RWPE2 (cell line): ENCODE results near the gene CFAP74.
A peak's percentile ranks its signal among the peaks of the same experiment; 100 is the strongest.

Source experiments
- ATAC-seq: fragments of 200-7000 bp; cut with Tn5 transposase; 3 replicates; pipeline ENCODE4 v1.9.1; 2021; ENCODE audit warnings: low read depth
- DNase-seq: peaks from one replicate; pipeline ENCODE4 v3.0.0-alpha.2; 2020; ENCODE audit warnings: low spot score
- H3K27ac ChIP-seq: fragments of 450-650 bp; 2 replicates; pipeline ENCODE4 v1.5.1; 2017; ENCODE audit warnings: mild to moderate bottlenecking; ENCODE audit not compliant: poor library complexity, severe bottlenecking
- H3K27me3 ChIP-seq: fragments of 250-450 bp; sonication (Bioruptor Pico); 2 replicates; pipeline ENCODE4 v1.5.1; 2021; ENCODE audit warnings: mild to moderate bottlenecking, moderate library complexity; ENCODE audit not compliant: insufficient read depth, poor library complexity, severe bottlenecking
- H3K36me3 ChIP-seq: fragments of 250-450 bp; sonication (Bioruptor Pico); 2 replicates; pipeline ENCODE4 v1.5.1; 2020; ENCODE audit warnings: low read depth, mild to moderate bottlenecking, moderate library complexity
- H3K4me1 ChIP-seq: fragments of 250-450 bp; sonication (Bioruptor Pico); 2 replicates; pipeline ENCODE4 v1.5.1; 2021; ENCODE audit warnings: mild to moderate bottlenecking, moderate library complexity; ENCODE audit not compliant: insufficient read depth, poor library complexity, severe bottlenecking
- H3K4me3 ChIP-seq: fragments of 250-450 bp; sonication (Bioruptor Pico); 2 replicates; pipeline ENCODE4 v1.5.1; 2021; ENCODE audit warnings: mild to moderate bottlenecking, moderate library complexity; ENCODE audit not compliant: severe bottlenecking
- H3K9me3 ChIP-seq: fragments of 250-450 bp; sonication (Bioruptor Pico); 2 replicates; pipeline ENCODE4 v1.5.1; 2021; ENCODE audit warnings: mild to moderate bottlenecking, moderate library complexity; ENCODE audit not compliant: severe bottlenecking
- TF ChIP-seq, protein P1 (sequence below): fragments of 450-650 bp; IDR thresholded peaks from one replicate; pipeline ENCODE4 v1.5.1; 2017; ENCODE audit warnings: mild to moderate bottlenecking, moderate library complexity; ENCODE audit not compliant: poor library complexity, severe bottlenecking

The CFAP74 gene

DNA sequence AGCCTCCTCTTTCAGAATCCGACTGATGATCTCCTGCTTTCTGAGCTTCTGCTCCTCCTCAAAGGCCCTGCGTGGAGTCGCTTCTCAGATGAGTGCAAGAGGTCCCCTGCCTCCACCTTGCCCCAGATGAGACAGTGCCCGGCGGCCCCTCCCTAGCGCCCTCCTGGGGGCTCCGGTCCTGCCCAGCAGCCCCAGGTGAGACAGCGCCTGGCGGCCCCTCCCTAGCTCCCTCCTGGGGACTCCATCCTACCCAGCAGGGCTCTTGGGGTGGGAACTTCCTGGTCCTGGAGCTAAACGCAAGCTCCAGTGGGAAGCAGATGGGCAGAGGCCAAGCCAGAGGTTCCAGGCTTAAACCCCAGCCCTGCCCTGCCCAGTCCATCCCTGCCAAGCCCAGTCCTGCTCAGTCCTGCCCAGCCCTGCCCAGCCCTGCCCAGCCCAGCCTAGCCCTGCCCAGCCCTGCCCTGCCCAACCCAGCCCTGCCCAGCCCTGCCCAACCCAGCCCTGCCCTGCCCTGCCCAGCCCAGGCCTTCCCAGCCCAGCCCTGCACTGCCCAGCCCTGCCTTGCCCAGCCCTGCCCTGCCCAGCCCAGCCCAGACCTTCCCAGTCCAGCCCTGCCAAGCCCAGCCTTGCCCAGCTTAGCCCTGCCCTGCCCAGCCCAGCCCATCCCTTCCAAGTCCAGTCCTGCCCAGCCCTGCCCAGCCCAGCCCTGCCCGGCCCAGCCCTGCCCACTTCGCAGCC is 34.6 kb downstream of the CFAP74 start:
- TF ChIP-seq, protein P1, sequence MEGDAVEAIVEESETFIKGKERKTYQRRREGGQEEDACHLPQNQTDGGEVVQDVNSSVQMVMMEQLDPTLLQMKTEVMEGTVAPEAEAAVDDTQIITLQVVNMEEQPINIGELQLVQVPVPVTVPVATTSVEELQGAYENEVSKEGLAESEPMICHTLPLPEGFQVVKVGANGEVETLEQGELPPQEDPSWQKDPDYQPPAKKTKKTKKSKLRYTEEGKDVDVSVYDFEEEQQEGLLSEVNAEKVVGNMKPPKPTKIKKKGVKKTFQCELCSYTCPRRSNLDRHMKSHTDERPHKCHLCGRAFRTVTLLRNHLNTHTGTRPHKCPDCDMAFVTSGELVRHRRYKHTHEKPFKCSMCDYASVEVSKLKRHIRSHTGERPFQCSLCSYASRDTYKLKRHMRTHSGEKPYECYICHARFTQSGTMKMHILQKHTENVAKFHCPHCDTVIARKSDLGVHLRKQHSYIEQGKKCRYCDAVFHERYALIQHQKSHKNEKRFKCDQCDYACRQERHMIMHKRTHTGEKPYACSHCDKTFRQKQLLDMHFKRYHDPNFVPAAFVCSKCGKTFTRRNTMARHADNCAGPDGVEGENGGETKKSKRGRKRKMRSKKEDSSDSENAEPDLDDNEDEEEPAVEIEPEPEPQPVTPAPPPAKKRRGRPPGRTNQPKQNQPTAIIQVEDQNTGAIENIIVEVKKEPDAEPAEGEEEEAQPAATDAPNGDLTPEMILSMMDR = no peak
- H3K27me3 ChIP-seq = no peaks in the 10 kb centered on the region
- peak; percentile 93 for ATAC-seq
- peak; percentile 87 for DNase-seq
- no peaks in the 10 kb centered on the region for H3K36me3 ChIP-seq
- peaks cover 15% of the 10 kb centered on the region for H3K4me1 ChIP-seq
- H3K4me3 ChIP-seq = no peak overlapping the region
- H3K9me3 ChIP-seq = no peaks in the 10 kb centered on the region
- peak overlapping the region; percentile 74 for H3K27ac ChIP-seq

DNA sequence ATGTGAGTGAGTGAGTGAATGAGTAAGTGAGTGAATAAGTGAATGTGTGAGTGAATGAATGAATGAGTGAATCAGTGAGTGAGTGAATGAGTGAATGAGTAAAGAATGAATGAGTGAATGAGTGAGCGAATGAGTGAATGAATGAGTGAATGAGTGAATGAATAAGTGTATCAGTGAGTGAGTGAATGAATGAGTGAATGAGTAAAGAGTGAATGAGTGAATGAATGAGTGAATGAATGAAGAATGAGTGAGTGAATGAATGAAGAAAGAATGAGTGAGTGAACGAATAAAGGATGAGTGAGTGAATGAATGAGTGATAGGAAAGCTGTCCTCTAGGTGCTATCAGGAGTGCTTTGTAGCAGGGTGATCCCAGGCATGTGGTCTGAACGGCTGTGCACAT is 35.7 kb downstream of the CFAP74 start:
- Histone ChIP-seq H3K36me3 (no peaks in the 10 kb centered on the region), H3K27me3 (no peaks in the 10 kb centered on the region), H3K27ac (no peak overlapping the region), H3K4me3 (no peak overlapping the region), H3K9me3 (no peaks in the 10 kb centered on the region), H3K4me1 (peaks cover 15% of the 10 kb centered on the region)
- DNase-seq = no peak
- TF ChIP-seq, protein P1 = no peak
- no peak for ATAC-seq

DNA sequence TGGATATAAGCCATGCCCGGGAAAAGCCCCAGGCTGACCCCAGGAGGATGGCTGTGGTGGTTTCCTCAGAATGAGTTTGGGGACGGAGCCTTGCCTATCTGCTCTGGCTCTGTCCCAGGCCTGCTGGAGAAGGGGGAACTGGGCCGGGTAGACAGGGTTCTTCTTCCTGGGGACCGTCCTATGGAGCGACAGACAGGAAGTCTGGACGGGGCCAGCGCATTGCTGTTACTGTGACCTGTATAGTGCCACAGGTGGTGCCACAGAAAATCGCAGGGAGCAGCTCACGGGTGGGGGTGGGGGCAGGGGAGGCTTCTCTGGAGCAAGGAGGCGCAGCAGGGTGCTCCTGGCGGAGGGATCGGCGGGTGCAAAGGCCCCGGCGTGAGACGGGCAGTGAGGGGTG is 36.4 kb downstream of the CFAP74 start:
- Histone ChIP-seq H3K9me3 (no peaks in the 10 kb centered on the region), H3K4me1 (peaks cover 15% of the 10 kb centered on the region), H3K27ac (no peak overlapping the region), H3K27me3 (no peaks in the 10 kb centered on the region), H3K4me3 (no peak overlapping the region), H3K36me3 (no peaks in the 10 kb centered on the region)
- TF ChIP-seq, protein P1 = no peak
- no peak for ATAC-seq
- no peak for DNase-seq

DNA sequence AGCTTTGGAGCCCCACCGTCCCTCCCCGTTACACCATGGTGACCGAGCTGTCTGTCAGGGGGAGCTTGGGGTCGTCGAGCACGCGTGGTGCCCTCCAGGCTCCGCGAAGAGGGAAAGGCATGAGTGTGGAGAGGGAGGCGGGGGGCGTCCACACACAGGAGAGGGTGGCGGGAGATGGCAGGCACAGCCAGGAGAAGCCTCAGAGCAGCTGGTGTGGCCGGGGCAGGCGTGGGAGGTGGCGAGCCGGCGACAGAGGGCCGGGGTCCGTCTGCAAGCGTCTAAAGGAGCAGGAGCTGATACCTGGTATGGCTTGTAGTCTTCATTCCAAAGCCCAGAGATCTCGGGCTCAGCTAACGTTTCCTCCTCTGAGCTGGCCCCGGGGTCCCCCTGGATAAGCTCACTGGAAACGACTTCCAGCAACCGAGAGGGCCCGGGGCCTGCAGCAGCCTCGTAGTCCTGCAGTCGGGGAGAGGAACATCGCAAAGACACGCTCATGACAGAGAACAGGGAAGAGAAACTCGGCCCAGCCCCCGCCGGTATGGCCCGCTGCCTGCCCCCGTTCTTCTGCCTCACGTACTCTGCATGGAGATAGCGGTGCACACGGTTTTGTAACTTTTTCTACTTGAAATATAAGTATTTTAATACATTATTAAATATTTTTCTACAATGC is 37.4 kb downstream of the CFAP74 start:
- DNase-seq = no peak
- Histone ChIP-seq H3K4me1 (peaks cover 15% of the 10 kb centered on the region), H3K9me3 (no peaks in the 10 kb centered on the region), H3K27ac (no peak overlapping the region), H3K27me3 (no peaks in the 10 kb centered on the region), H3K4me3 (no peak overlapping the region), H3K36me3 (no peaks in the 10 kb centered on the region)
- TF ChIP-seq, protein P1 = no peak
- ATAC-seq = no peak

DNA sequence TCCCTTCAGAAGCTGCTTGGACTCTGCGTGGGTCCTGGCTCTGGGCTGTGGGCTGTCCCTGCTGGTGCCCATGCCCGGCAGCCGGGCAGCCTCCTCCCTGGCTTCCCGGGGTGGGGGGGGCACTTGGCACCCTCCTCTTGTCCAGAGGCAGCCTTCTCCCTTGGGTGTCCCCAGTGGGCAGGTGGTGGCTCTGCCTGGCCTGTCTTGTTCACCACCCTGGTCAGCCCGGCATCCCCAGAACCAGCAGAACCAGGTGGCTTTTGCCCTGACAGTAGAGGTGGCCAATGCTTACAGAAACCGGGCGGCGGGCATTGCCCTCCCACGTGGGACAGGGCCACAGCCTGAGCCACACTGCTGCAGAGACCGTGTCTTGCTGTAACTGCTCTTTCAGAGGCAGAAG is 38.0 kb downstream of the CFAP74 start:
- no peak overlapping the region for H3K27ac ChIP-seq
- no peaks in the 10 kb centered on the region for H3K36me3 ChIP-seq
- ATAC-seq = no peak
- DNase-seq = no peak
- TF ChIP-seq, protein P1 = no peak
- H3K4me1 ChIP-seq = peaks cover 15% of the 10 kb centered on the region
- no peaks in the 10 kb centered on the region for H3K9me3 ChIP-seq
- no peaks in the 10 kb centered on the region for H3K27me3 ChIP-seq
- no peak overlapping the region for H3K4me3 ChIP-seq
